GM23248 (cell line): ENCODE measurements around the gene B9D2.

Experiments
- EZH2 ChIP-seq: fragments of 200-600 bp; sonication (generic); IDR thresholded peaks from 2 replicates; pipeline ENCODE4 v1.6.1; 2018; ENCODE audit warnings: antibody characterized with exemption, mild to moderate bottlenecking; ENCODE audit not compliant: insufficient read depth, poor library complexity, severe bottlenecking
- EZH2phosphoT487 ChIP-seq: fragments of 200-600 bp; sonication (generic); IDR thresholded peaks from 2 replicates; pipeline ENCODE4 v1.6.1; 2018; ENCODE audit warnings: antibody characterized with exemption, moderate library complexity, mild to moderate bottlenecking, low read depth; ENCODE audit not compliant: insufficient read depth

- TF ChIP-seq EZH2phosphoT487 (no peak), EZH2 (no peak)
Measured at GRCh38 chr19:41324921-41325639, 38.9 kb downstream of the B9D2 start.
